8988T (cell line): ENCODE results near the gene TNFRSF4.
"Not testable (repeated sequence)": the region's sequence is repeated elsewhere in the genome, so short reads cannot be mapped to it uniquely, and the experiment has no call there.

Experiments used
- DNase-seq: peaks from one replicate; pipeline ENCODE4 v3.0.0; 2011

TNFRSF4 gene

DNA sequence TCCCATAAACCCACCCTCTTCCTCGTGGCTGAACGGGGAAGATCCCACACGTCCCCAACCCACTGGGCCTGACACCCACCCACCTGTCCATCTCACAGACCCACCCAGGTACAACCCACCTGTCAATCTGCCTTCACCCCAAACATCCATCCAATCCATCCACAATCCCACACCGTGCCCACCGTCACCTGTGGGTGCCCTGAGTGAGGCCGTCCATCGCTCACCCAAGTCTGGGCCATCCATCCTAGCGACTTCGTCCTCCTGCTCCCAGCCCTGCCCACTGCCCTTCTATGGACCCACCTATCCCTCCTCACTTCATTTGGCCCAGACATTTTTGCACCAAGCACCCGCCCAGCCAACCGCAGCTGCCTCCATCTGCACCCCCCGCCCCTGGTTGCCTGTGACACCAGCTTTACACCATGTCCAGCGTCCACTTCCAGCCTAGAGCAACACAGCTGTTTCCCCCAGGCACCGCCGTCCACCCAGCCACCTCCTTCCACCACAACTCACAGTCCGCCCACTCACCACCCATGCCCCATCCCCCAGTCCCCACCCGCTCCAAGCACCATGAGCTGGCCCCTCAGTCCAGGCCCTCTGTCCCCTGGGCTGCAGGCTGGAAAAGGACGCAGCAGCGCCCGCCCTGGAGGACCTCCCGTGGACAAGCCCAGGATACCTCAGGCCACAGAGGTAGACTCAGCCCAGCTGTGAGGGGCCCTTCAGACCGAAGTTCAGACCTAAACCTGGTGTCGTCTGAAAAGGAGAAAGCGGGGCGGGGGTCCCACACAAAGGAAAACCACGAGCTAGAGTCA lies 32.6 kb downstream of the TNFRSF4 start:
- DNase-seq = no peak

DNA sequence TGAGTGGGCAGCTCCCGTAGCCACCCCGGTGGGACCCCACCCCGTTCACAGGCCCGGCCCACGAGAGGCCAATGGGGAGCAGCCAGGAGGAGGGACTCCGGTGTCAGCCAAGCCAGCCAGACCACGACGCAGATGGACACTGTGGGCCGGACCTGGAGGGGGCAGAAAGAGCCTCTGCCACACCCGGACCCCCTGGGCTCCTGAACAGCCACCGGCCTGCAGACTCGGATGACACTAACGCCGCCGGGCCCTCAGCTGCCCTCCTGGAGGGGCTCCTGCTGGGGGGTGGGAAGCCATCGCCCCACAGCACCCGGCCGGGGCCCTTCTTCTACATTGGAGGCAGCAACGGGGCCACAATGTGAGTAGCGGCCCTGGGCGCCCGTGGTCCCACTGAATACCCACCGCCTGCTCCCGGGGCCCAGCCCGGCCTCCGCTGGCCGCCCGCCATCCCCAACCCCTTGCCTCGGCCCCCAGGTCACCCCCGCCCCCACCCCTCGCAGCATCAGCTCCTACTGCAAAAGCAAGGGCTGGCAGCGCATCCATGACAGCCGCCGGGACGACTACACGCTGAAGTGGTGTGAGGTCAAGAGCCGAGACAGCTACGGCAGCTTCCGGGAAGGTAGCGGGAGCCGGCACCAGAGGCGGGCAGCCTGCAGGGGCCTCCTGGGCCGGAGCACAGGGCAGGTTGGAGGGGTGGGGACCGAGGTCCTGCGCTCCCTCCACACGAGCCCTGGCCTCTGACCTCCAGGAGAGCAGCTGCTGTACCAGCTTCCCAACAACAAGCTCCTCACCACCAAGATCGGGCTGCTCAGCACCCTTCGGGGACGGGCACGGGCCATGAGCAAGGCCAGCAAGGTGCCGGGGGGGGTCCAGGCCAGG lies 33.7 kb downstream of the TNFRSF4 start:
- DNase-seq = no peak

DNA sequence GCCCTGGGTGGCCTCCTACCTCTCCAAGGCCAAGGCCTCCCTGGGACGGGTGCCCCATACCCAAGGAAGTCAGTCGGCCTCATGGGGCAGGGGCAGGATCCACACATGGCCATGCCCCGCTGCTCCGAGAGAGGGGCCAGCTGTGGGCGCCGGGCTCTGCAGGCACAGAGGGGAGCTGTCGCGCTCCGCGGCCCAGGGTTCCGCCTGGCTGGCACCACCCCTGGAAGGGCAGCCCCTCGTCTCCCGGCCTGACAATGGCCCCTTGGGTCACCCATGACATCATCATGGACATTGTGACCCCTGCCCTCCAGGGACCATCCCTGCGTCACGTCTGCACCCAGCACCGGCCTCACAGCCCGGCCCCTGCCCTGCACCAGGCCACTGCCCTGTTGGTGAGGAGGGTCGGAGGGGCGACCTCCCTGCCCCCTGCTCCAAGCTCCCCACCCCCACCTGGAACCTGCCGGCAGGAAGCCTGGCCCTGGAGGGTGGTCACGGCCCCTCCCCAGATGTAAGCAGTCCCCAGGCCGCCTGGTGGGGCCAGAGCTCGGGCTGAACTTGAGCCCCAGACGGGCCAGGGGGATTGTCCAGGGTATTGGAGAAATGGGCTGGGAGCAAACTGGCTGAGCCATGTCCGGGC lies 34.5 kb downstream of the TNFRSF4 start:
- no peak for DNase-seq

DNA sequence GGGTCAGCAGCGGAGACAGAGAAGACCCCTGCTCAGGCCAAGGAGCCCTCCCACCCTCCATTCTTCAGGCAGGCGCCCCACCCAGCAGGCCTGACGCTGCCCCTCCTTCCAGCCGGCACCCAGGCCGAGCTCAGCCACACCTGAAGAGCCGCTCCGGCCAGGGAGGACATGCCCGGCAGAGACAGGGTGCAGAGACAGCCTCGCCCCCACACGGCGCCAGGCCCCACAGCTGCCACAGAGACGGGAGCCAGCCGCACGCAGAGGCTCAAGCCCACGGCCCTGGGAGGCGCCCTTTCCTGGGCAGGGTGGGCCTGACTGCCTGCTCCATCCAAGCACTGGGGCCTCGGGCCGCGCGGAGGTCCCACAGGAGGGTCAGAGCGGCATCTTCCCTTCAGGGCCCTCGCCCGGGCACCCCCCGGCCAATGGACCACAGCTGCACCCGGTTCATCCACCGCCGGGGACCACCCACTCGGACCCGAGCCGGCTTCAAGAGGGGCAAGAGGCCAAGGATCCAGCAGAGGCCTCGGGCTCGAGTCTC lies 35.1 kb downstream of the TNFRSF4 start:
- DNase-seq = no peak

DNA sequence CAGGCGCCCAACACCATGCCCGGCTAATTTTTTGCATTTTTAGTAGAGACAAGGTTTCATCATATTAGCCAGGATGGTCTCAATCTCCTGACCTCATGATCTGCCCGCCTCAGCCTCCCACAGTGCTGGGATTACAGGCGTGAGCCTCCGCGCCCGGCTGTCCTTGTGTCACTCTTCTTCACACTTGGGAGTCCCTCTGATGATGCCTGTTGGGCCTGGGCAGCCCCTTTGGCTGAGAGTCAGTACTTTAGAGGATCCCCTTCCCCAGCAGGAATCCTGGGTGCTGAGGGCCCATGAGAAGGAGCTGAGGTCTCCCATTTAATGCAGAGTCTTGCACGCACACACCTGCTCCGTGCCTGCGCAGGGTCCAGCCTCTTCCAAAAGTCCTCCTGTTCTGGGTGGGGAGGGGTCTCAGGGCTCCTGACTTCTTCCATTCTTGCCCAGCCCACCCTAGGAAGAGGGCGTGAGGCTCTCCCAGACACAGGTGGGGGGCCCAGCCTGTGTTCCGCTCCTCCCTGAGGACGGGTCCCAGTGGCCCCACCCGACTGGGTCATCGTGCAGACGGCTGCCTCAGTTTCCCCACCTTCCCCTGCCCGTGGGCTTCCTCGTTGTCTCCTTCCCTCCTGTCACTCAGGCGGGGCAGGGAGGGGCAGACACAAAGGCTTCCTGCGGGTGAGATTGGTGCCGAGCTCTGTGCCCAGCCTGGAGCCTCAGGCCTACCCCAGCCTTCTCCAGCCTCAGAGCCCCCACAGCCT lies 36.3 kb downstream of the TNFRSF4 start:
- DNase-seq = no peak

DNA sequence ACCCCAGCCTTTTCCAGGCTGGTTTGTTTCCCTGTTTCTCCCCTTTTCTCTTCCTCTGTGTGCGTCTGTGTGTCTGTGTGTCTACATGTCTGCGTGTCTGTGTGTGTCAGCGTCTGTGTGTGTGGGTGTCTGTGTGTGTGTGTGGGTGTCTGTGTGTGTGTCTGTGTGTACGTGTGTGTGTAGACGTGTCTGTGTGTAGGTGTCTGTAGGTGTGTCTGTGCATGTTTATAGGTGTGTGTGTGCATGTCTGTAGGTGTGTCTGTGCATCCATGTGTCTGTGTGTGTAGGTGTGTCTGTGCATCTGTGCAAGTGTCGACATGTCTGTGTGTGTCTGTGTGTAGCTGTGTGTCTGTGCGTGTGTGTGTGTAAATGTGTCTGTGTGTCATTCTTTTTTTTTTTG lies 37.0 kb downstream of the TNFRSF4 start:
- DNase-seq = no peak

DNA sequence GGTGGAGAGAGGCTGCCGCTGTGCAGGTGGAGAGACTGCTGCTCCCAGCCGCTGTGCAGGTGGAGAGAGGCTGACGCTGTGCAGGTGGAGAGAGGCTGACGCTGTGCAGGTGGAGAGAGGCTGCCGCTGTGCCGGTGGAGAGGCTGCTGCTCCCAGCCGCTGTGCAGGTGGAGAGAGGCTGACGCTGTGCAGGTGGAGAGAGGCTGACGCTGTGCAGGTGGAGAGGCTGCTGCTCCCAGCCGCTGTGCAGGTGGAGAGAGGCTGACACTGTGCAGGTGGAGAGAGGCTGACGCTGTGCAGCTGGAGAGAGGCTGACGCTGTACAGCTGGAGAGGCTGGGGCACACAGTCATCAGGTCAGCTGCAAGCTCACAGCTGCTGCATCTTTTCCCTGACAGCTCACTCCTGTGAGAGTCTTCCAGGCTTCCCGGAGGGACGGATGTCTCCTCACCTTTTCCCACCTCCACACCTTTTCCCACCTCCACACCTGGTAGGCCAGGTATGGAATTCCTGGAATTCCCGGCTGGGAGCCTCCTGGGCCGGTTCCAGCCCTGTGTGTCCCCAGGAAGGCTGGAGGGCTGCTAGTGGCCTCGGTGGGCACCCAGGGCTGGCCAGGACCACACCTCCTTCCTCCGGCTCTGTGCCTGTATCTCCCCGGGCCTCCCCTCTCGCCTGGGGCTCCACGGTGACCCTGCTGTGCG lies 37.7 kb downstream of the TNFRSF4 start:
- not testable (repeated sequence) for DNase-seq

DNA sequence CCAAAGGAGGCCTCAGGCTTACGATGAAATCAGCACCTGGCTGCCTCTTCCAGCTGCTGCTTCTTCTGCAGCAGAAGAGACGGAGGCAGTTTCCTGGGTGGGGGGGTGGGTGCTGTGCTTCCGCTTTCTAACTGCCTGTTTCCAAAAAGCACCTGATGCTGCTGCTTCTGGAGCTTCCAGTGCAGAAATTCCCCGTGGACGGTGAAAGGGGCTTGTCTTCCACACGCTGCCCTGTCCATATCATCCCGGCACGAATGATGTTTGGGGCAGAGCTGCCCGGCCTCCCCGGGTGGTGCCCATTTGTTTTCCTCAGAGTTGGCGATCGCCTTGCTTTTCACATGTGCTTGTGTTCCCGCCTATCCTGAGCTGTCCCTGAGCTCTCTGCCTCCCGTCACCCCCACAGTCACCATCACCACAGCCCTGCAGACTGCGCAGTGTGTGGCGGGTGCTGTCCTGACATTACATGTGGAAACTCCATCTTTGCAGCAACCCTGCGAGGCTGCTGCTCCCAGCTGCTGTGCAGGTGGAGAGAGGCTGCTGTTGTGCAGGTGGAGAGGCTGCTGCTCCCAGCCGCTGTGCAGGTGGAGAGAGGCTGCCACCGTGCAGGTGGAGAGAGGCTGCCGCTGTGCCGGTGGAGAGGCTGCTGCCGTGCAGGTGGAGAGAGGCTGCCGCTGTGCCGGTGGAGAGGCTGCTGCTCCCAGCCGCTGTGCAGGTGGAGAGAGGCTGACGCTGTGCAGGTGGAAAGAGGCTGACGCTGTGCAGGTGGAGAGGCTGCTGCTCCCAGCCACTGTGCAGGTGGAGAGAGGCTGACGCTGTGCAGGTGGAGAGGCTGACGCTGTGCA lies 38.5 kb downstream of the TNFRSF4 start:
- no peak for DNase-seq

DNA sequence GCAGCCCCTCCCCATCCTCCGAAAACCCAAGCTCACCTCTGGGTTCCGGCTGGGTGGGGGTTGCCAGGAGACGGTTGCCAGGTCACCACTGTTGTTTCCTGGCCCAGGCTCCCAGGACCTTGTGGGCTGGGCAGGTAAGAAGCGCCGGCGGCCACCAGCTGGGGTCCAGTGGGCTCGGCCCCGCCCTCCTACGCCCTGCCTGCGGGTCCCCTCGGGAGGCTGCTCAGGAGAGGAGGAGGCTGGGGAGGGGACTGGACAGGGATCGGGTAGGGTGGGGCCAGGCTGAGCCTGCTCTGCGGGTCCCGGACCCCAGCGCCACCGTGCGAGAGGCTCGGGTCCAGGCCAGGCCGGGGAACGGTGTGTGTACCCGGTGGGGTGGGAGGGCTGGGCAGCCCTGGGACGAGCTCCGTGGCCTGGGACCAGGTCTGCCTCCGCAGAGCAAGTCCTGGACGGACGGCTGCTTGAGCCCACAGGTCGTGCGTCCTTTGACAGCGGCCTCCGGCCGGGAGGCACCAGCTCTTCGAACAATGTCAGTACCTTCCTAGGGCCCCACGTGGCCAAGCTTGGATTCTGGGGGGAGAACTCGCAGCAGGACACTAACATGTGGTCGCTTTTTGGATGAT lies 40.0 kb downstream of the TNFRSF4 start, which contains the start of gene TTLL10:
TTLL10 (plus strand) TSS at position 88 of the 623 bp plus-strand sequence. CDS start 5,336 bp downstream, outside the sequence.
- no peak for DNase-seq

DNA sequence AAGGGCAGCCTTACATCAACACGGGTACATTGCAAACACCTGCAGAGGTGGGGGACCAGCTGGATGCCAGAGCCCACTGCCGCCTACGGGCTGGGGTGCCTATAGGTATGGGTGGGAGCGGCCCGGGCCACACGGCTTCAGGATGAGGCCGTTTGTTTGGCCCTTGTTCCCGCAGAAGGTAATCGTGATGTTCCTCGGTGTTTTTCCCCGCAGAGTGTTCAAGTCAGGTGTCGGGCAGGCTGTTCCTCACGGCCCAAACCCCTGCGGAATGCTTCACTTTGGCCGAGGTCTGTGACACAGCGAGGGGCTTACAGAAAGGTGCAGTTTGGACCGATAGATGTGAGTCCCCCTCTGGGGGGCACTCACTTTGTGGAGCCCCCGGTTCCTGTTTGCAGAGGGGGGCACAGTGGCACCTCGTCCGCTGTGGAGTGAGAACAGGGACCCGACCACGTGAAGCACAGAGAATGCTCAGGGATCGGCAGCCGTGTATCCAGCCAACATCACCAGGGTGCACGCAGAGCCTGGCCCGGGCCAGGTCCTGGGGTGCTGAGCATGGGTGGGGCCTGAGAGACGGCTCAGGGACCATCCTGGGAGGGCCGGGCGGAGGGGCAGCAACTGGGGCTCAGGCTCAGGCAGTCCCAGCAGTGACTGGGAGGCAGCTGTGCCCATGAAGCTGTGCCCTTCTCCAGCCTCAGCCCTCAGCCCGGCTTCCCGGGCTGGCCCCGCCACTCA lies 40.7 kb downstream of the TNFRSF4 start:
- DNase-seq = no peak

DNA sequence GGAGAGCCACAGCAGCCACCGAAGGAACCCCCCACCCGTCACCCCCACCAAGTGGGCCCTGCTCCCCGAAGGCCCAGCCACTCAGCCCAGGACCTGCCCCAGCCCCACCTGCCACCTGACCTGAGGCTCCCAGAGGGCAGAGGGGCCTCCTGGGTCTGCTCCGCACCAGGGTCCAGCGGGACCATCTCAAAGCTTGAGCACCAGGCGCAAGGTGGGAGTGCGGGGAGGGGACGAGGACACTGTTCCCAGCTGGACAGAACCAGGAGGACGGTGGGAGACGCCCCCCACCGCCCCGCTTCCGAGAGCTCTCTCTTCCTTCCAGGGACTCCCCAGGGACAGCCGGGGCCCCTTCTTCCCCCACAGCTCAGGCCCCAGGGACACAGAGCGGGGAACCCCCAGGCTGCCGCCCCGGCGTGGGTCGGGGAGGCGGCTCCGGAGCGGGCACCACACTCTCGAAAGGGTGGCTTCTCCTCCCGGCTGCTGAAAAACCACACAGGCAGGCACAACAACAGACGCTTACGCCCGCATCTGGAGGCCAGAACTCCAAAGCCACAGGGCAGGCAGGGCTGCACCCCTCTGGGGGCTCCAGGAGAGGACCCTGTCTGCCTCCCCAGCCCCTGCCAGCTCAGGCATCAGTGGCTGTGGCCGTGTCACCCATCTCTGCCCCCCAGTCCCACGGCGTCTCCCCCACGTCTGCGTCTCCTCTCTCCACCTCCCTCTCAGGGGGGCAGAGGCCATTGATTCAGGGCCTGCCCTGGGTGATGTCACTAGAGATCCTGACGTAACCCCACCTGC lies 42.2 kb downstream of the TNFRSF4 start:
- no peak for DNase-seq

DNA sequence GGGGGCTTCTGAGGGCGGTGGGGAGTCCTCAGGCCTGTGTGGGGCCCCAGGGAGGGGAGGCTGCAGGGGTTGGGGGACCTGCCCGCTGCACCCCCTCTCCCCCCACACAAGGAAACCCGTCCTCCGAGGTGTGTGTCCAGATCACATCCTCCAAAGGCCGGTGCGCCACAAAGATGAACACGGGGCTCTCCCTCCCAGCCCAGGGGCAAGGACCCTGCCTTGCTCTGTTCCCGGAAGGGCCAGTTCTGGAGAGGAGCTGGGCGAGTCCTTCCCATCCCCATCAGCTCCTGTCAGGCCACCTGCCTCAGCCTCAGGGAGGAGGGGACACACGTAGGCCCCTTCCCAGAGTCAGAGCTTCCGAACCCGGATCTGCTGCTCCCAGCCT lies 42.8 kb downstream of the TNFRSF4 start:
- DNase-seq = no peak

DNA sequence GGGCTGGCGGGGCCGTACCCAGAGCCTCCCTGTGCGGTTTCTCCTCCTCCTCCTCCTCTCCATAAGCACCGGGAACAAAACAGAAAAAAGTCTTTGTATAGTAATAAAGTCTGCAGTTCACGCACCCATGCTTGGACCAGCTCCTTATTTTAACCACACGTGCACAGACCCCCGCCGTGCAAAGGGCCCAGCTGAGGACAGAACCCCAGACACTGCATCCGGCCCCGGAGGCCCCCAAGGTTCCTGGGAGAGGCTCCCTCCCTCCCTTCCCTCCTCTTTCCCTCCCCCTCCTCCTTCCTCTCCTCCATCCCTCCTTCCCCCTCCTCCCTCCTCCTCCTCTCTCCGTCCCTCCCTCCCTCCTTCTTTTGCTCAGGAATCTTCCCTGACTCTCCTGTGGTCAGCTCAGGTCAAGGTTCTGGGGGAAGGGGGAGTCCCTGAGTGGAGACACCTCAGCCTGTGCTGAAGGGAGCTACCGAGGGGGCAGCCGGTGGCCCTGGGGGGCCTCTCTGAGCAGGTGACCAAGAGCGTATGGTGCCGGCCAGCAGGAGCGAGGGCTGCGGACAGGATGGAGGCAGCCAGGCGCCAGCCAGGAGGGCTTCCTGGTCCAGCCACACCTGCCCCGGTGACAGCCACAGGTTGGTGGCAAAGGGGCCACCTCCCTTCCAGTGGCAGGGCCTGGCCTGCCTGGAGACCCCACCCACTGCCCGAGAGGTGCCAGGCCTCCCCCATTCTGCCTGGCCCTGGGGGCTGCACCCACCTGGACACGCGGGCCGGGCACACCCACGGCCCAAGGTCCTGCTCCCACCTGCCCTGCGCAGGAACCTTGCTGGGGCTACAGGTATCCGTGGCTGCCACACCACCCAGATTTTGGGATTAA lies 43.5 kb downstream of the TNFRSF4 start:
- no peak for DNase-seq

DNA sequence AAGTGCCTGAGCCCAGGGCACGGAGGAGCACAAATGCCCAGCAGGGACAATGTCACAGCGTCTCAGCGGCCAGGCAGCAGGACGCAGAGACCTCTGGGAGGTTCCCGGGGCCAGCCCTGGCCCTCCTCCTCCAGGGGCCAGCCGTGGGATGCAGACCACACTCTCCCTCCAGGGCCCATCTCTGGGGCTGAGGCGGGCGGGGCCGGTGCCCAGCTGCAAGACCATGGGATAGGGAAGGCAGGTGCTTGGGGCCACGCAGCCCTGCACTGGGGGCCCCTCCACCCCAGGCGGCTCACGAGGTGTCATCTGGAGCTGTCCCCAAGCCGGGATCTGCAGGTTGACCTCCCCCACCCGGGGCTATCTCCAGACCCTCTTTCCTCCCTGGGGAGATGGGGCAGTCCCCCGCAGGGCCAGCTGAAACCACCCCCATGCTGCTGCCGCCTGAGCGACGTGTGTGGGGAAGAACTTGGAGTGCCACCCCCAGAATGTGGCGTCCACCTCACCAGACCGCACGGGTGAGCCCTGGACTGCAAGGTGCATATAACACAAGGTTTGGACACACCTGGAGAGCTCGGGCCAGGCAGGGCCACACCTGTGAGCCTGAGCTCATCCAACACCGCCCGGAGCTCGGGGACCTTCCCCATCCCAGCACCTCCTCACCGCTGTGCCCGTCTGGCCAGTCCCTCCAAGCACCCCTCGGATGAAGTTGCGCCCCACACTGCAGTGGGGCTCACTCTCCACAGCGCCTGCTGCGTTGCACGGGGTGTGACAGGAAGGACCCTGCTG lies 44.3 kb downstream of the TNFRSF4 start:
- DNase-seq = no peak

DNA sequence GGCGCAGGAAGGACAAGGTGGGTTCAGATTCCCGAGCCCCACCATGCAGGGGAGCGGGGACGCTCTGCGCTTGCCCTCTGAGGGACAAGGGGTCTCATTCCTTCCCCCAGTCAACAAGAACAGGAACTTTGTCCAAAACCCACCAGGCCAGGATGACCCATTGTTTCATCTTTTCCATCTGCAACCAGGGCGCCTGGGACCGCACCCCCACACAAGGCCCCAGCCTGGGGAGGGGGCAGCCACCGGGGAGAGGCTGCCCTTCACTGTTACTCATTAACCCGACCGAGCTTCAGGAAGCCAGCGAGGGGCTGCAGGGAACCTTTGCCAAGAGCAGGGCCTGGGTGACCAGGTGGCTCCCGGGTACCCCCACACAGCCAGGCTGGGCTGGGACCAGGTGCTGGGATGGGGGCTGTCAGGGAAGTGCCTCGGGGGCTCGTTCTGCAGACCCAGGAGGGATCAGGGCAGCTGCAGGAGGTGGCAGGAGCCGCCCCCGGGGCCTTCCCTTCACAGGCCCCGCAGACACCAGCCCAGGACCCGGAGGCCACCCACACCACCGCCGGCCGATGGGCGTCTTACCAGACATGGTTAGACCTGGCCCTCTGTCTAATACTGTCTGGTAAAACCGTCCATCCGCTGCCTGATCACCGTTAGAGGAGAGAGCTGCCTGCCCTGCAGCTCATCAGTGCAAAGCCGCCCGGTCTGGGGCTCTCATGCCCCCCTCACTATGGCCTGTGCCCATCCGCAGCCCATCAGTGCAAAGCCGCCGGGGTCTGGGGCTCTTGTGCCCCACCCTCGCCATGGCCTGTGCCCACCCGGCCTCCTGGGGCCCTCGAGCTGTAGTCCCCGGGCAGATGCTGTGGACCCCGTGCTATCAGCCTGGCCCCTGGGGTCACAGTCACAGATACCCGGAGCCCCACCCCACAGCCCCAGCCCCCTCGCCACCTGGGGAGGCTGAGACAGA lies 45.2 kb downstream of the TNFRSF4 start:
- DNase-seq = no peak
